Colon (tissue), 2 donors: ENCODE measurements around the gene PAK5.

Experiments used
- FAIRE-seq: peaks from 2 replicates; lab custom pipeline; 2012; peaks lifted over from hg19 to GRCh38; lab: Jason Lieb, UNC
- donor health status: control.
- donor health status: control.

The PAK5 gene

DNA sequence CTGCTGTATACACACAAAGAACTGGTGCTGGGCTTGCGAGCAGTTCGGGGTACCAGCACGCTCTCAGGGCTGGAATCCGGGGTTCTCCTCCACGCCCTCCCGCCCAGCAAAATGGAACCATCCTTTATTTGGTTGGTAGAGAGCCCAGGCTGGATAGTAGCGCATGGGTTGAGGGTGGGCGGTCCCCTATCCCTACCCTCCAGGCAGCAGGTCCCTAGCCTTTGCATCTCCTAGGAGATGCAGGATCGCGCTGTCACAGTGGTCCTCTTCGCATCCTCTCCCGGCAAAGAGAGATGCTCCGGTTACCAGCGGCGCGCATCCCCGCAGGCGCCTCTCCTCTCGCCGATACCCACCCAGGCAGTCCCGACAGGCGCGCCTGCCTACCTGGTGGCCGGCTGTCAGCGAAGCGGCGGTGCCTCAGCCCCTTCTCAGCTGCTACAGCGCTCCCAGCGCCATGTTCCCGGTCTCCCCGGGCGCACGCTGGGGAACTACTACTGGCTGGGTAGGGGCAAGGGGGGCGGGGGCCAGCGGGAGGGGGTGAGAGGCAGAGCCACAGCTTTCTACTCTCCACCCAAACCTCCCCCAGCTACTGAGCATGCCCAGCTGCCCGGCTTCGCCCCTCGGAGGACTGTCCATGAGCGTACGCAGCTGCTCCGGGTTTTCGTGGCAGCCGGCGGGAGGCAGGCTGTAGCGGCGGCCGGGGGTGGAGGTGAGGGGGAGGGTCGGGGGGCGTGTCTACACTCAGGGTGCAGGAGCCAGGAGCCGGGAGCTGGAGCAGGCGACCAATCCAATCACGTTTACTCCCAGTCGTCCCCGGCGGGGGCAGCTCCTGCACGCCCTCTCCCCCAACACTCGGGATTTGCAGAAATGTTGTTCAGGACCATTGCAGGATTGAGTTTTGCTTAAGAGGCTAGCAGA, at the start of gene PAK5:
Gene PAK5 (minus strand): TSS at position 699 of the 918 bp plus-strand sequence. CDS start 194,748 bp downstream, outside the sequence.
- no peak for FAIRE-seq

DNA sequence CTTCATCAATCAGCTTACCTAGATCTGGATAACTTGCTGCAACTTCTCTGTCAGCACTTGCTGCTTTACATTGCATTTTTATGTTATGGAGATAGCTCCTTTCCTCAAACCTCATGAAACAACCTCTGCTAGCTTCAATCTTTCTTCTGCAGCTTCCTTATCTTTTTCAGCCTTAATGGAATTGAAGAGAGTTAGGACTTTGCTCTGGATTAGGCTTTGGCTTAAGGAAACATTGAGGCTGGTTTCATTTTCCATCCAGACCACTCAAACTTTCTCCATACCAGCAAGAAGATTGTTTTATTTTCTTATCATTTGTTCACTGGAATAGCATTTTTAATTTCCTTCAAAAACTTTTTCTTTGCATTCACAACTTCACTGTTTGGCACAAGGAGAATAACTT, 48.8 kb upstream of the PAK5 start:
- FAIRE-seq, result no peak

DNA sequence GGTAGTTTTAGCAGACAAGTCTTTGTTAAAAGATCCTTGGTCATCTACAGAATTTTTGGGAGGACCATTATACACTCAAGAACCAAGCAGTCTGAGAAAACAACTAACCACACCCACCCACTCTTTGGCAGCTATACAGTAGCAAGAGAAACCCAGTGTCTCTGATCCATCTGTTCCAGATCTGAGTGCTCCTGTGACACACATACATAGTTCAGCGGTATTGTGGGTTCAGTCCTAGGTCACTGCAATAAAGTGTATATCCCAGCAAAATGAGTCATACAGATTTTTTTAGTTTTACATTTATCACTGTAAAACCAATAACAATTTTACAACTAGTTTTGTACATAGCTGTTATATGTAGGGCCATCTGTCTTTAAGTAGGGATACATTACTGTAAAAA, 47.4 kb upstream of the PAK5 start:
- FAIRE-seq, result no peak

- no peak for FAIRE-seq
Observed at GRCh38 chr20:9884666-9885065, 45.8 kb upstream of the PAK5 start.

GRCh38 chr20:9884061-9884460, 45.2 kb upstream of the PAK5 start:
- FAIRE-seq, result no peak

DNA sequence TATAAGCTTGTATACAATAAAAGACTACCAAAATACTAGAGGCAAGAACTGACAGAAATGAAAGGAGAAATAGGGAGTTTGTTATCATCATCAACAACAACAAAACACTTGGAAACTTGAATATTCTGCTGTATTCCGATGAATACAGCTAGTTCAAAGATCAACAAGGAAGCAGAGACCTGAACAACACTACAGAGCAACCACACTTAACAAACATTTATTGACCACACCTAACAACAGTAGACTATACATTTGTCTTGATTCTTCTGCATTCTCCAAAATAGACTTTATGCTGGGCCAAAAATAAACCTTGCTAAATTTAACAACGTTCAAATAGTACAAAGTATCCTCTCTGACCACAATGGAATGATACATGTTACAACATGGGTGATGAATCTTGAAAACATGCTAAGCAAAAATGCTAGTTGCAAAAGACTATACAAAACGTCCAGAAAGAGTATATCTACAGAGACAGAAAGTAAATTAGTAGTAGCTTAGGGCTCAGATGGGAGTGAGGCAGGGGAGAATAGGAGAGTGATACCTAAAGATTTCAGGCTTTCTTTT, 39.1 kb upstream of the PAK5 start:
- no peak for FAIRE-seq

- FAIRE-seq, result no peak
Observed at GRCh38 chr20:9867196-9867980, 28.5 kb upstream of the PAK5 start.

DNA sequence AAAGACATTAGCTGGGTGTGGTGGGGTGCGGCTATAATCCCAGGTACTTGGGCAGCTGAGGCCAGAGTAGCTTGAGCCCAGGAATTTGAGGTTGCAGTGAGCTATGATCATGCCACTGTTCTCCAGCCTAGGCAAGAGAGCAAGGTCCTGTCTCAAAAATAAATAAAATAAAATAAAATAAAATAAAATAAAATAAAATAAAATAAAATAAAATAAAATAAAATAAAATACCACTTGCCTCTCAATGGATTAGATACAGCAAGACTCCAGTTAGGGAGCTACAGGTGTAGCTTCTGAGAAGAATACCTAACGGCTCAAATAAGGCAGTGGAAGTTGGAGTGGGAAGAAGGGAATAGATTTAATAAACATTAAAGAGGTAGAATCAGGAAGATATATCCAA, 13.7 kb upstream of the PAK5 start:
- no peak for FAIRE-seq

- FAIRE-seq, result no peak
Observed at GRCh38 chr20:9839626-9840025, 750 bp upstream of the PAK5 start.

GRCh38 chr20:9838035-9838377, 870 bp downstream of the PAK5 start:
- no peak for FAIRE-seq

DNA sequence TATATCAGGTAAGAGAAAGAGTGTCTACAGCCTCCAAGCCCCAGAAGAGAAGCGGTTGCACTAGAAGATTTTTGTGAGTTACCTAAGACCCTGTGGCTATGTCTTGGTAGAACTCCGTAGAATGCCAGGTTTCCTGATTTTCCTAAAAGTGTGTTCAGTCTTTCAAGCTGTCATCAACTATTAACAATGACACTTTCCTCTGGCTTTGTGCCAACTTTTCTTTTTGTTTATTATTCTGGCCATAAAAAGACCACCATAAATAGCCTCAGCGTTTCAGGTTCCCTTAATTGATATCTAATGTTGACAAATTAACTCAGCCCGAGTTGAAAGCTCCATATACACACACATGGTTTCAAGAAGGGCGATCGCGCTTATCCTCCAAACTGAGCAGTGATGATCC, 1.2 kb downstream of the PAK5 start:
- FAIRE-seq, result no peak

DNA sequence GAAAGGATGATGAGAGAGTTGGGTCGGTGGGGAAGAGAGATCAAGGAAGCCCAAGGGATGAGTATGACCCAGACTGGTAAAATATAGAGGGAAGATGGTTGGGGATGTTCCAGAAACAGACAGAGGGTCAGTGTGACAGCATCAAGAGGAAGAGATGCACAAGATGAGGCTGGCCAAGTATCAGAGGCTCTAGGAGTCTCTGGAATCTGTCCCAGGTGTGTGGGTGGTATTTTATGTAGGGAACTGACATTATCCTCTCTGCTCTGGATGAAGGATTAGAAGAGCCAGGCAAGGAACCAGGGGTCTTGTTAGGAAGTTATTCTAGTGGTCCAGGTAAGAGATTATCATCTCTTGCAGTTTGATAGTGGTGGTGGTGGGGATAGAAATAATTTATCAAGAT, 3.6 kb downstream of the PAK5 start:
- no peak for FAIRE-seq

DNA sequence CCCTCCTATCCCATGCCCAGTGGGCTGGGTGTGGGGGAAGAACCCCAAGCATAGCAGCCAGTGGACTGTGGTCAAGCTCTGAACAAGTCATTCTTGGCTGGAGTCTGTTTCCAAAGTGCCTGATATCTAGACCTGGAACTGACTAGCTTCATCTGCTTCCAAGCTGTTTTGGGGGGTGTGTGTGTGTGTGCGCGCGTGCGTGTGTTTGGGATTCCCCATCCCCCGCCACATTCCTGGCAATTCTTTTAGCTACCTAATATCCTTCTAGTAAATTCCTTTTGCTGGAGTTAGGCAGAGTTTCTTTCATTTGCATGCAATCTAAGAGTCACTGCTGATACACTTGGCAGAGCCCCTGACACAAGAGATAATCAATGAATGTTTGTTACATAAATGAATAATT, 7.8 kb downstream of the PAK5 start:
- FAIRE-seq, result no peak

DNA sequence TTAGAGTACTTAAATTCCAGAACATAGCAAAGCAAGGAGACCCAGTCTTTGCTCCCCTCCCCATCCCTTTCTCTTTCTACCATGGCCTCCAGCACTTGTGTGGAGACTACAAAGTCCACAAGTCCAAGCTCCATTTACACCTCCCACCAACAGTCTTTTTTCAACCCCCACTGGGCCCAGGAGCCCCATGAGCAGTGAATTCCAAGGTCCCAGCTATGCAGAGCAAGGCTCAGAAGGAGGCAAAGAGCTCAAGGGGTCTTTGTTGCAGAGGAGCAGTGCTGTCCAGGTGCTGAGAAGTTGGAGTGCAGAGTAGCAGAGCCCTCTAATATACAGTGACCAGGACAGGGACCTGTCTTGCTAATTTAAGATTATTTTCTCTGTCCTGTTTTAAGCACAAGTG, 9.0 kb downstream of the PAK5 start:
- no peak for FAIRE-seq

GRCh38 chr20:9817654-9818053, 21.2 kb downstream of the PAK5 start:
- FAIRE-seq, result no peak

DNA sequence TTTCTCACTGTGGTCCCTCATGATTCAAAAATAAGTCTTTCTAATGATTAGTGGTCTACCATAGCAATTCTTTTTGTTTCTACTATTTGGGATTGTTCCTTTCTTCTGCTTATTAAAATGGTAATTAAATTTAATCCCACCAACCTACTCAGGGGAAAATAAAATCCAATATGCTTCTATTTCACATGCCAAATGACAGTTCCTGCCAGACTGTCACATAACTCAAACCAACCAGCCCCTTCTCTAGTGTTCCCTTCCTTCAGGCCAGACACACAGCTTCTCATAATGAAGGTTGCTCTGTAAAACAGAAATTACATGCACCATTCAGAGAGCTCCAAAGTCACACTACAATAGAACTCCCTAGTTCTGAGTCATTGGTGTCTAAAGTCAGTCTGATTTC, 23.2 kb downstream of the PAK5 start:
- FAIRE-seq, result no peak

DNA sequence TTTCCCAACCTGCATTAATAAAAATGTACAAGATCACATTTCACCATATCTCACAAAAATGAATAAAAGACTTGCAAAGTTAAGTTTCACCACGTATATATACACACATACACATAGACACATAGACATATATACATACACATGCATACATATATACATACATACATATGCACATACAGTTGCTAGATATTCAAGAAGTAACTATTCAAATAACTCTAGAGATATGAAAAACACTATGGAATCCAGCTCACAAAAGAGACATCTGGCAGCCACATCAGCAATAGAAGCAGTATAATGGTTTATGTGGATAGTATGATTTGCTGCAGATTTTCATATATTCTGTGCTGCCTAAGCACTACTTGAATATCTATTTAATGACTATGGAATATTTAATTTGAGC, 28.1 kb downstream of the PAK5 start:
- FAIRE-seq, result no peak

GRCh38 chr20:9809271-9809670, 29.6 kb downstream of the PAK5 start:
- FAIRE-seq, result no peak

DNA sequence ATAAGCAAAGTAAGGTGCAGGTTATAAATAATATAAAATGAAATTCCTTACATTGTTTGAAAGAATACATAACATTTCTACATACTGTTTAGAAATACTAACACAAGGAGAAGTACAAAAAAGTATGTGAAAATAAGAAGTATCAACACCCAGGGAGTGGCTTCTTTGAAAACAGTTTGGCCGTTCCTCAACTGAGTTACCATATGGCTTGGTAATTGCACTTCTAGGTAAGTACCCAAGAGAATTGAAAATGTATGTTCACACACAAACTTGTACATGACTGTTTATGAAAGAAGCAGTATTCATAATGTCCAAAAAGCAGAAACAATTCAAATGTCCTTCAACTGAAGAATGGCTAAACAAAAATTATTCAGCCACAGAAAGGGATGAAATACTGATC, 30.7 kb downstream of the PAK5 start:
- FAIRE-seq, result no peak

DNA sequence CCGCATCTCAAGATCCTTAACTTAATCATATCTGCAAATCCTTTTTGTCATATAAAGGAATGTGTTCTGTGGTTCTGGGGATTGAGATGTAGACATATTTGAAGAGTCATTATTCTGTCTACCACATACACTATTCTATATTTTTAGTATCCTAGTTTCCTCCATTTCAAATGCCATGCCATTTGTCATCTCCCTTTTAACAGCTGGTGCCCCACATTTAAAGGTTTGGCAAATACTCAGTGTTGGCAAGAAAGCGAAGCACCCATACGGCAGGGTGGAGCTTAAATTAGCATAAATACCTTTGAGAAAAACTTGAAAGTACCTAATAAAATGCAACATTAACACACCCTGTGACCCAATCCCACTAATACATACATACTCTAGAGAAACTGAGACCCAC, 31.7 kb downstream of the PAK5 start:
- FAIRE-seq, result no peak

DNA sequence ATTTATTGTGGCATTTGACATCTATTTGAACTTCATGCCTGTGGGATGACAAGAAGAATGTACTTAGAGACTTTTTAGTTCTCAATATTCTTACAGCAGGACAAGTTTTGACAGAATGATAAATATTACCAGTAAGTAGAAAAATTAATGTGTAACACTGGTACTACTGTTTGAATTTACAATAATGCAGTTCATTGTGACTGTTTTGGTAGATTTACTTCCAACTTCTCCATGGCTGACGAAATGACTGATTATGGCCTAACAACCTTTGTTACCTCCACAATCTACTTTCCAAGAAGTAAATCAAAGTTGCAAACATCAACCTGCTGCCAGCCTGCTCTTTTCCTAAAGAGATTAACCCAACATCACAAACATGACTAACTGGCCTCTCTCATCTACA, 38.5 kb downstream of the PAK5 start:
- FAIRE-seq, result no peak

GRCh38 chr20:9794831-9795230, 44.0 kb downstream of the PAK5 start:
- no peak for FAIRE-seq

- no peak for FAIRE-seq
Observed at GRCh38 chr20:9792674-9793073, 46.2 kb downstream of the PAK5 start.
